ENCODE data around the gene SIRT4. TPM values are rescaled to one million over a fixed set of nuclear protein-coding genes. Genes with fewer than 3 reads are reported as not detected.

SIRT4 gene
- total and polyA plus RNA-seq, 2 of the 13 experiments (the other 11 are each of a cell fraction or from before 2014, with no cell fraction given) = 3.4 to 5.8 TPM

GRCh38 chr12:120265473-120266179 lies 36.5 kb upstream of the SIRT4 start, which contains the start of gene PXN (continued):
- TF ChIP-seq ZBTB3 (CRISPR knock-in tag; IDR thresholded peaks at IDR 0.05; ENCODE audit: borderline replicate concordance, low read depth) = no peak
- peak; percentile 23; the same call in 1 of the 2 replicates for TF ChIP-seq HMGXB3 (CRISPR knock-in tag; IDR thresholded peaks at IDR 0.05; ENCODE audit: borderline replicate concordance)
- peak; percentile 75 for TF ChIP-seq THAP11 (CRISPR knock-in tag; IDR thresholded peaks at IDR 0.05)
- no peak; the same call in 1 of the 2 replicates for TF ChIP-seq ZNF138 (CRISPR knock-in tag; IDR thresholded peaks at IDR 0.05; ENCODE audit: low read depth)
- no peak for TF ChIP-seq SCMH1 (CRISPR knock-in tag; IDR thresholded peaks at IDR 0.05; ENCODE audit: borderline replicate concordance)
- TF ChIP-seq ZNF383 (CRISPR knock-in tag; IDR thresholded peaks at IDR 0.05; ENCODE audit: borderline replicate concordance) = no peak
- no peak for TF ChIP-seq ZNF782 (CRISPR knock-in tag; IDR thresholded peaks at IDR 0.05; ENCODE audit: borderline replicate concordance)
- peak; percentile 58 for TF ChIP-seq GATAD2A (CRISPR knock-in tag; IDR thresholded peaks at IDR 0.05)
- no peak for TF ChIP-seq GTF3A (CRISPR knock-in tag; conservative IDR thresholded peaks at IDR 0.05)
- peak; percentile 21; the same call in 1 of the 2 replicates for TF ChIP-seq ZFP91 (CRISPR knock-in tag; IDR thresholded peaks at IDR 0.05; ENCODE audit: borderline replicate concordance)
- no peak for TF ChIP-seq ZNF281 (CRISPR knock-in tag; IDR thresholded peaks at IDR 0.05; ENCODE audit: borderline replicate concordance)
- TF ChIP-seq HOXA9 (CRISPR knock-in tag; IDR thresholded peaks at IDR 0.05; ENCODE audit: borderline replicate concordance) = 0 out of 2 replicates have a peak, but pooled peaks have one; percentile 56
- no peak for TF ChIP-seq RARG (CRISPR knock-in tag; IDR thresholded peaks at IDR 0.05; ENCODE audit: low read depth)

Measured in HepG2 (cell line).